Activated T-cell treated with anti-CD3 and anti-CD28 coated beads, Interleukin-2, amount 50 U/mL, for 72 hours (primary cell): Measurements from ENCODE around the gene CTRB1. TPM values are rescaled to one million over a fixed set of nuclear protein-coding genes. Genes with fewer than 3 reads are reported as not detected.

Experiments used
- ATAC-seq, 2 donors: fragments of 150-1000 bp; cut with Tn5 transposase; replicated peaks in 1 of 2; 2 replicates each; pipeline ENCODE4 v1.10.0; 2021; ENCODE audit warnings: moderate library complexity in 2 of 2, mild to moderate bottlenecking in 1 of 2
- DNase-seq, 2 donors: peaks; one replicate each; pipeline ENCODE4 v3.0.0; 2021 to 2022; ENCODE audit warnings: mixed read lengths in 1 of 2
- H3K27ac Mint-ChIP-seq: one replicate; pipeline ENCODE4 v1.8.0; 2022; ENCODE audit warnings: mild to moderate bottlenecking, moderate library complexity, mixed read lengths
- H3K27me3 Mint-ChIP-seq: one replicate; pipeline ENCODE4 v1.8.0; 2022; ENCODE audit warnings: low read depth, mixed read lengths
- H3K36me3 Mint-ChIP-seq, 2 donors: one replicate each; pipeline ENCODE4 v1.8.0; 2022; ENCODE audit warnings: mixed read lengths in 2 of 2, mild to moderate bottlenecking in 1 of 2; ENCODE audit not compliant: insufficient read depth in 2 of 2
- H3K4me1 Mint-ChIP-seq: one replicate; pipeline ENCODE4 v1.8.0; 2022; ENCODE audit warnings: low read depth, mixed read lengths
- H3K4me3 Mint-ChIP-seq, 2 donors: one replicate each; pipeline ENCODE4 v1.8.0; 2022; ENCODE audit warnings: mild to moderate bottlenecking in 2 of 2, mixed read lengths in 2 of 2, moderate library complexity in 2 of 2
- H3K9me3 Mint-ChIP-seq, 2 donors: one replicate each; pipeline ENCODE4 v1.8.0; 2022; ENCODE audit warnings: mixed read lengths in 2 of 2
- total RNA-seq, 2 donors: library from RNA; stranded (reverse); gene quantifications; one replicate each; pipeline ENCODE4 v1.2.3, GENCODE V29; 2022

CTRB1 gene
- total RNA-seq, 2 donors from 2014 or later = not detected

- H3K9me3 Mint-ChIP-seq = no peaks in the 10 kb centered on the region
- H3K27me3 Mint-ChIP-seq = peaks cover 5% of the 10 kb centered on the region
- peaks cover 17% of the 10 kb centered on the region for H3K4me1 Mint-ChIP-seq
- H3K27ac Mint-ChIP-seq = no peak overlapping the region
- H3K36me3 Mint-ChIP-seq = no peaks in the 10 kb centered on the region
- no peak for ATAC-seq
- H3K4me3 Mint-ChIP-seq = no peak overlapping the region
- DNase-seq = no peak
Measured at GRCh38 chr16:75224306-75225082, 5.7 kb downstream of the CTRB1 start.

- H3K9me3 Mint-ChIP-seq = no peaks in the 10 kb centered on the region
- H3K27me3 Mint-ChIP-seq = peaks cover 5% of the 10 kb centered on the region
- peaks cover 11% of the 10 kb centered on the region for H3K4me1 Mint-ChIP-seq
- ATAC-seq (no peak), DNase-seq (no peak)
- H3K36me3 Mint-ChIP-seq = no peaks in the 10 kb centered on the region
- H3K27ac Mint-ChIP-seq = no peak overlapping the region
- no peak overlapping the region for H3K4me3 Mint-ChIP-seq
Measured at GRCh38 chr16:75225092-75225491, 6.3 kb downstream of the CTRB1 start.

- no peaks in the 10 kb centered on the region for H3K9me3 Mint-ChIP-seq
- H3K27ac Mint-ChIP-seq = no peak overlapping the region
- H3K27me3 Mint-ChIP-seq = peaks cover 5% of the 10 kb centered on the region
- no peaks in the 10 kb centered on the region for H3K36me3 Mint-ChIP-seq
- no peak for ATAC-seq
- no peak overlapping the region for H3K4me3 Mint-ChIP-seq
- peaks cover 2% of the 10 kb centered on the region for H3K4me1 Mint-ChIP-seq
- no peak for DNase-seq
Measured at GRCh38 chr16:75225678-75226515, 7.1 kb downstream of the CTRB1 start.

DNA sequence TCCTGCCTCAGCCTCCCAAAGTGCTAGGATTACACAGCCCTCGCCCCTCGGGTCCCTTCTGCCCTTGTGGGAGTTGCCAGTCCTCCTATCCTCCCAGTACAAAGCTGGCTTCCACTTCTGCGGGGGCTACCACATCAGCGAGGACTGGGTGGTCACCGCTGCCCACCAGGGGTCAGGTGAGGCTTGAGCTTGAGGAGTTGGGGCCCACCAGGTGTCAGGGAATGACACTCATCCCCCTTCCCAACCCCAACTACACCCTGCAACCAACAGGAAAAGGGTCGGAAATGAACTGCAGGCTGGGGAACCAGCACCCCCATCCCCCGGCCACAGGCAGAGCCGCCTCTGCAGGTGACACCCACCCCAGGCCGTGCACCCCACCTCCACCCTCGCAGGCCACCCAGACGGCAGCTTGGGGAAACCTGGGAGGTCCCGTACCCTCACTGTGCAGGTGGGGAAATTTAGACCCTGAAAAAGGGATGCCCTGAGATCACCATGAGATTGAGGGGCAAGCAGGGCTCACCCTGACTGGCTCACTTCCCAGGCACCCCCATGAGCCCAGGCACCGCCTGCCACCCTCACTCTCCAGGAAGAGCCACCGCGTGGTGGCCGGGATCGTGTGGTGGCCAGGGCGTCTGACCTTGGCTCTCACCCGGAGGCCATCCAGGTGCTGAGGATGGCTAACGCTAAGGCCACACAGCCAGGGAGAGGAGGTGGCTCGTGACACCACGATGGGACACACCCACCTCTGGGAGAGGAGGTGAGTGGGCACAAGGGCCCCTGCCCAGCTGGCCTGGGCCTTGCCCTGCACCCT, 8.0 kb downstream of the CTRB1 start:
- Mint-ChIP-seq H3K27ac (no peak overlapping the region), H3K4me3 (no peak overlapping the region), H3K4me1 (no peaks in the 10 kb centered on the region), H3K27me3 (peaks cover 5% of the 10 kb centered on the region), H3K36me3 (no peaks in the 10 kb centered on the region), H3K9me3 (no peaks in the 10 kb centered on the region)
- DNase-seq = no peak
- no peak for ATAC-seq

DNA sequence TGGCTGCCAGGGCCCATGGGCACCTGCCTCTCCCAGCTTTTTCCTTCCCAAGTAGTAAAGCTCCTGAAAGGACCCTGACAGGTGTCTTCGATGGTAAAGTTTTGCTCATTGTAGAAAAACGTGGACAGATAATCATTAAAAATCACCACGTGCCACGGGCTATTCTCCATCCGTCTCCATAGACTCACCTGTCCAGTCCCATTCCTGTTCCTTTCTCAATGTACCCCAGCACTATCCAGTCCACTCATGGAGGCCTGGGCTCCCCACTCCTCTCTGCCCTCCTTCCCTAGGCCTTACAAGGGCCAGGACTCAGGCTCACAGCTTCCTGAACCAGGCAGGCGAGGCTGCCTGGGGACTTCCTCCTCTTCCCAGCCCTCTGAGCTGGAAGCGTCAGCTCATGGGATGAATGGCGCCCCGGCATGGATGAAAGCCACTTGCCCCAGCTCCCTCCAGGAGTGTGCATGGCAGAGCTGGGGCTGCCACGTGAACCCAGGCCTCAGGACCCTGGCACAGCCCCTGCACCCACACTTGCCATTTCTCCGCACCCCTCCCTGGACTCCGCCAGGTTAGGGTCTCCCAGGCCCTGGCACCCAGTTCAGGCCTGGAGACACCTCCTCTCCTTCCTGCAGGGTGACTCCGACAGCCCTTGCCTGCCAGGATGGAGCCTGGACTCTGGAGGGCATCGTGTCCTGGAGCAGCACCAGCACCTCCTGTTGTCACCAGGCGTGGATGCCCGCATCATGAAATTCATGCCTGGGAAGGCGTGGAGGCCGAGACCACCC, 8.8 kb downstream of the CTRB1 start:
- no peak overlapping the region for H3K4me3 Mint-ChIP-seq

GRCh38 chr16:75228143-75228976, 9.6 kb downstream of the CTRB1 start:
- Mint-ChIP-seq H3K4me3 (no peak overlapping the region), H3K27me3 (peaks cover 5% of the 10 kb centered on the region), H3K36me3 (no peaks in the 10 kb centered on the region), H3K4me1 (no peaks in the 10 kb centered on the region), H3K27ac (no peak overlapping the region), H3K9me3 (no peaks in the 10 kb centered on the region)
- DNase-seq (no peak), ATAC-seq (no peak)

More for the DNA sequence above, 8.8 kb downstream of the CTRB1 start:
- H3K27me3 Mint-ChIP-seq = peaks cover 5% of the 10 kb centered on the region
- H3K27ac Mint-ChIP-seq = no peak overlapping the region
- DNase-seq = no peak
- ATAC-seq = no peak
- no peaks in the 10 kb centered on the region for H3K4me1 Mint-ChIP-seq
- no peaks in the 10 kb centered on the region for H3K9me3 Mint-ChIP-seq
- no peaks in the 10 kb centered on the region for H3K36me3 Mint-ChIP-seq

- Mint-ChIP-seq H3K4me3 (no peak overlapping the region), H3K36me3 (no peaks in the 10 kb centered on the region), H3K27ac (no peak overlapping the region), H3K4me1 (peaks cover 5% of the 10 kb centered on the region), H3K9me3 (no peaks in the 10 kb centered on the region), H3K27me3 (peaks cover 5% of the 10 kb centered on the region)
- ATAC-seq = no peak
- DNase-seq = no peak
Measured at GRCh38 chr16:75229172-75230031, 10.6 kb downstream of the CTRB1 start.

GRCh38 chr16:75230471-75231110, 11.8 kb downstream of the CTRB1 start:
- Mint-ChIP-seq H3K9me3 (no peaks in the 10 kb centered on the region), H3K4me1 (peaks cover 5% of the 10 kb centered on the region), H3K27me3 (peaks cover 5% of the 10 kb centered on the region), H3K4me3 (no peak overlapping the region), H3K27ac (no peak overlapping the region), H3K36me3 (no peaks in the 10 kb centered on the region)
- ATAC-seq = no peak
- DNase-seq = no peak

DNA sequence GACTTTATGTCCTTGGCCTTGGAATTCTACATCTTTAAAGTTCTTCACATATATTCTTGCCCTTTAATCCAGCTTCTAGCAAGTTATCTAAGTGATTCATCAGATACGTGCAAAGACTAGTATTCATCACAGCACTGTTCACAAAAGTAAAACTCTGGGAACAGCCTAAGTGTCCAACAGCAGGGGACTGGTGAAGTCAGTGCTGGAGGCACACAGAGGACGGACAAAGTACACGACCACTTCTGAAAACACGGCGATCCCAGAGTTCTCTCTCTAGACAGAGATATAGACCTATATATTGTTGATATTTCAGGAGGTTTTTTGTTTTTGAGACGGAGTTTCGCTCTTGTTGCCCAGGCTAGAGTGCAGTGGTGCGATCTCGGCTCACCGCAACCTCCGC, 12.8 kb downstream of the CTRB1 start:
- H3K27me3 Mint-ChIP-seq = peaks cover 5% of the 10 kb centered on the region
- no peak overlapping the region for H3K4me3 Mint-ChIP-seq
- H3K9me3 Mint-ChIP-seq = no peaks in the 10 kb centered on the region
- DNase-seq (no peak), ATAC-seq (no peak)
- peaks cover 5% of the 10 kb centered on the region for H3K4me1 Mint-ChIP-seq
- no peak overlapping the region for H3K27ac Mint-ChIP-seq
- no peaks in the 10 kb centered on the region for H3K36me3 Mint-ChIP-seq

DNA sequence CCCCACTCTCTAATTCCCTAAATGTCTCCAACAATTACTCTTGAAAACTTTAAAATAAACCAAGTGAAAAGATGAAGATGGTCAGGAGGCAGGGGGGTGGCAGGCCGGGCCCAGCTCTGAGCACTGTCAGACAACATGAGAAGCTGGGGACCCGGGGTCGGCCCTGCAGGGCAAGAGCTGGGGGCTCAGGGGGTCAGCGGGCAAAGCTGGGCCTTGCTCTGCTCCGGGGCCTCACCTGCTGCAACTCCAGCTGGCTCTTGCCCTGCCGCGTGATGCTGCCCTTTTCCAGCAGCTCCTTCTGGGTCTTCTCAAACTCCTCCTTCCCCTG, 14.8 kb downstream of the CTRB1 start:
- H3K4me1 Mint-ChIP-seq = peaks cover 5% of the 10 kb centered on the region
- no peak overlapping the region for H3K4me3 Mint-ChIP-seq
- ATAC-seq (no peak), DNase-seq (no peak)
- no peaks in the 10 kb centered on the region for H3K27me3 Mint-ChIP-seq
- H3K27ac Mint-ChIP-seq = no peak overlapping the region
- no peaks in the 10 kb centered on the region for H3K9me3 Mint-ChIP-seq
- H3K36me3 Mint-ChIP-seq = no peaks in the 10 kb centered on the region
